ENCODE data around the gene BEX2.
"Not testable (repeated sequence)": the region's sequence is repeated elsewhere in the genome, so short reads cannot be mapped to it uniquely, and the experiment has no call there.

The BEX2 gene

GRCh38 chrX:103310555-103311398 is at the start of gene BEX2:
Gene BEX2, minus strand, starts transcription at chrX:103310990. Its CDS starts 1,014 bp downstream, at chrX:103309976.
- no peak for TF ChIP-seq CTCF (IDR thresholded peaks at IDR 0.05)
- peak within 1 kb of the TSS; percentile 87 for H2AFZ ChIP-seq
- H3K4me2 ChIP-seq (ENCODE audit: low read length) = peak within 1 kb of the TSS; percentile 68
- no peaks in the 10 kb centered on the region for H3K9me3 ChIP-seq (ENCODE audit: control insufficient read depth, low read length)
- H3K4me3 ChIP-seq (ENCODE audit: low read depth, low read length) = peak within 1 kb of the TSS; percentile 72
- no peaks in the 10 kb centered on the region for H3K79me2 ChIP-seq
- no peaks in the 10 kb centered on the region for H3K27me3 ChIP-seq (ENCODE audit: control insufficient read depth, insufficient read depth, low read length)
- H3K36me3 ChIP-seq (ENCODE audit: control insufficient read depth, insufficient read depth, low read length) = no peaks in the 10 kb centered on the region
- H3K4me1 ChIP-seq = no peaks in the 10 kb centered on the region
- H3K27ac ChIP-seq = peak within 1 kb of the TSS; percentile 97
- H3K9ac ChIP-seq = peak within 1 kb of the TSS; percentile 94

- Histone ChIP-seq H3K4me3 (ENCODE audit: low read depth, low read length) (no peak overlapping the region), H3K9me3 (ENCODE audit: control insufficient read depth, low read length) (no peaks in the 10 kb centered on the region), H3K36me3 (ENCODE audit: control insufficient read depth, insufficient read depth, low read length) (no peaks in the 10 kb centered on the region), H3K27ac (no peak overlapping the region), H3K4me2 (ENCODE audit: low read length) (no peak overlapping the region), H2AFZ (peak overlapping the region; percentile 25), H3K27me3 (ENCODE audit: control insufficient read depth, insufficient read depth, low read length) (no peaks in the 10 kb centered on the region), H3K4me1 (peaks cover 2% of the 10 kb centered on the region), H3K9ac (no peak overlapping the region), H3K79me2 (no peaks in the 10 kb centered on the region)
- TF ChIP-seq CTCF (IDR thresholded peaks at IDR 0.05) = no peak
Observed at GRCh38 chrX:103360092-103360491, 49.3 kb upstream of the BEX2 start.

GRCh38 chrX:103359605-103360004 is 48.8 kb upstream of the BEX2 start:
- H3K79me2 ChIP-seq; H3K4me1 ChIP-seq; H3K36me3 ChIP-seq (ENCODE audit: control insufficient read depth, insufficient read depth, low read length); H3K27me3 ChIP-seq (ENCODE audit: control insufficient read depth, insufficient read depth, low read length); H3K9ac ChIP-seq; H3K4me2 ChIP-seq (ENCODE audit: low read length); H3K27ac ChIP-seq; H2AFZ ChIP-seq; H3K9me3 ChIP-seq (ENCODE audit: control insufficient read depth, low read length); H3K4me3 ChIP-seq (ENCODE audit: low read depth, low read length): not testable (repeated sequence)

- Histone ChIP-seq H3K9ac (no peak overlapping the region), H3K4me3 (ENCODE audit: low read depth, low read length) (peak overlapping the region; percentile 75), H3K4me1 (peaks cover 2% of the 10 kb centered on the region)
Observed at GRCh38 chrX:103357871-103358270, 47.1 kb upstream of the BEX2 start.

GRCh38 chrX:103356858-103357257 is 46.1 kb upstream of the BEX2 start:
- H3K36me3 ChIP-seq (ENCODE audit: control insufficient read depth, insufficient read depth, low read length) = no peaks in the 10 kb centered on the region
- no peaks in the 10 kb centered on the region for H3K79me2 ChIP-seq
- peak overlapping the region; percentile 92 for H3K27ac ChIP-seq
- H2AFZ ChIP-seq = peak overlapping the region; percentile 88
- TF ChIP-seq CTCF (IDR thresholded peaks at IDR 0.05) = no peak
- peak overlapping the region; percentile 77 for H3K4me2 ChIP-seq (ENCODE audit: low read length)
- H3K4me1 ChIP-seq = peaks cover 2% of the 10 kb centered on the region
- H3K9me3 ChIP-seq (ENCODE audit: control insufficient read depth, low read length) = no peaks in the 10 kb centered on the region
- peak overlapping the region; percentile 46 for H3K9ac ChIP-seq
- no peaks in the 10 kb centered on the region for H3K27me3 ChIP-seq (ENCODE audit: control insufficient read depth, insufficient read depth, low read length)
- peak overlapping the region; percentile 75 for H3K4me3 ChIP-seq (ENCODE audit: low read depth, low read length)

More at GRCh38 chrX:103357871-103358270, 47.1 kb upstream of the BEX2 start:
- Histone ChIP-seq H3K79me2 (no peaks in the 10 kb centered on the region), H3K9me3 (ENCODE audit: control insufficient read depth, low read length) (no peaks in the 10 kb centered on the region), H3K36me3 (ENCODE audit: control insufficient read depth, insufficient read depth, low read length) (no peaks in the 10 kb centered on the region), H3K4me2 (ENCODE audit: low read length) (peak overlapping the region; percentile 77), H2AFZ (no peak overlapping the region), H3K27me3 (ENCODE audit: control insufficient read depth, insufficient read depth, low read length) (no peaks in the 10 kb centered on the region), H3K27ac (peak overlapping the region; percentile 92)
- TF ChIP-seq CTCF (IDR thresholded peaks at IDR 0.05) = no peak

Measured in parathyroid adenoma (tissue), 2 donors.